HCT116 (cell line): ENCODE results near the gene RSPO4. TPM values are rescaled to one million over a fixed set of nuclear protein-coding genes. Genes with fewer than 3 reads are reported as not detected.
A peak's percentile ranks its signal among the peaks of the same experiment; 100 is the strongest.

ENCODE experiments used
- ATAC-seq: fragments of 200-7000 bp; cut with Tn5 transposase; 2 replicates; pipeline ENCODE4 v1.9.1; 2020; ENCODE audit warnings: mild to moderate bottlenecking, moderate library complexity
- BruUV-seq: library from RNA; stranded (reverse); fragments of 400-500 nt; replicated peaks from 2 replicates; lab custom pipeline; 2021; lab: Mats Ljungman, UMichigan
- CTCF ChIA-PET: fragments of 300-600 bp; sonication (Branson Sonifier 250); formaldehyde crosslinking; loops from one replicate; lab custom pipeline; 2021; ENCODE audit warnings: antibody characterized with exemption; lab: Charles Lee
- POLR2A ChIA-PET: fragments of 300-600, 350-600 bp; sonication (Branson Sonifier 250); formaldehyde crosslinking; loops from one replicate; lab custom pipeline; 2021; ENCODE audit warnings: antibody characterized with exemption; lab: Charles Lee
- RAD21 ChIA-PET, 2 experiments: fragments of 300-600 bp; sonication (Branson Sonifier 250); formaldehyde crosslinking; loops; one replicate each; lab custom pipeline; 2023; ENCODE audit warnings: low total read pairs in 2 of 2; ENCODE audit not compliant: uncharacterized antibody in 2 of 2, unreplicated experiment in 2 of 2, low non-redundant PET in 1 of 2; lab: Charles Lee
- DNase-seq: peaks from one replicate; pipeline ENCODE4 v3.0.0-alpha.2; 2010; ENCODE audit warnings: low read depth, low spot score
- H2AFZ ChIP-seq: fragments of 200-600 bp; shearing (Covaris generic), sonication (generic); 2 replicates; pipeline ENCODE4 v1.6.1; 2017; ENCODE audit warnings: low read depth, mixed run types, mixed read lengths, antibody characterized with exemption, low read length; ENCODE audit not compliant: poor library complexity, severe bottlenecking
- H3K27ac ChIP-seq: 2 replicates; pipeline ENCODE4 v1.5.1; 2012; ENCODE audit warnings: low read depth, low read length
- H3K27me3 ChIP-seq: fragments of 200-600 bp; sonication (generic); 2 replicates; pipeline ENCODE4 v1.6.1; 2016; ENCODE audit warnings: mixed run types, low read length, mixed read lengths; ENCODE audit not compliant: insufficient read depth
- H3K36me3 ChIP-seq, 2 experiments: fragments of 200-500 bp in 1 of 2; fragments of 200-600 bp in 1 of 2; sonication (Bioruptor generic) in 1 of 2; sonication (generic) in 1 of 2; 2 replicates each; pipeline versions ENCODE4 v1.5.1 to v1.6.1; 2014 to 2016; ENCODE audit warnings: low read length in 2 of 2, inconsistent platforms in 1 of 2, mixed read lengths in 1 of 2, mixed run types in 1 of 2; ENCODE audit not compliant: insufficient read depth in 2 of 2, control insufficient read depth in 1 of 2
- H3K4me1 ChIP-seq, 2 experiments: fragments of 200-600 bp in 1 of 2; sonication (generic) in 1 of 2; 2 replicates each; pipeline versions ENCODE4 v1.5.1 to v1.6.1; 2012 to 2017; ENCODE audit warnings: low read length in 2 of 2, inconsistent platforms in 1 of 2, mild to moderate bottlenecking in 1 of 2, mixed read lengths in 1 of 2, mixed run types in 1 of 2, moderate library complexity in 1 of 2; ENCODE audit not compliant: insufficient read depth in 2 of 2, control insufficient read depth in 1 of 2
- H3K4me2 ChIP-seq: fragments of 200-600 bp; sonication (generic); 2 replicates; pipeline ENCODE4 v1.6.1; 2017; ENCODE audit warnings: mixed run types, low read length, mixed read lengths
- H3K4me3 ChIP-seq, 2 experiments: fragments of 200-600 bp in 1 of 2; sonication (generic) in 1 of 2; replicated peaks in 1 of 2; 2 replicates each; pipeline ENCODE4 v1.5.1; 2011 to 2016; ENCODE audit warnings: low read length in 2 of 2, control low read depth in 1 of 2, low read depth in 1 of 2, mild to moderate bottlenecking in 1 of 2, mixed read lengths in 1 of 2, mixed run types in 1 of 2
- H3K79me2 ChIP-seq: fragments of 200-600 bp; sonication (generic); 2 replicates; pipeline ENCODE4 v1.6.1; 2017; ENCODE audit warnings: mild to moderate bottlenecking, mixed run types, low read length, moderate library complexity, mixed read lengths; ENCODE audit not compliant: insufficient read depth
- H3K9ac ChIP-seq: fragments of 200-600 bp; sonication (generic); 2 replicates; pipeline ENCODE4 v1.6.1; 2016; ENCODE audit warnings: low read length, mixed read lengths
- H3K9me2 ChIP-seq: fragments of 200-600 bp; sonication (generic), shearing (Covaris generic); 2 replicates; pipeline ENCODE4 v1.6.1; 2017; ENCODE audit warnings: mixed run types, mild to moderate bottlenecking, moderate library complexity; ENCODE audit not compliant: insufficient read depth
- H3K9me3 ChIP-seq, 2 experiments: fragments of 200-500 bp in 1 of 2; fragments of 200-600 bp in 1 of 2; sonication (Bioruptor generic) in 1 of 2; sonication (generic) in 1 of 2; 2 replicates each; pipeline ENCODE4 v1.6.1; 2014 to 2017; ENCODE audit warnings: low read length in 2 of 2, mixed read lengths in 2 of 2, inconsistent platforms in 1 of 2, low read depth in 1 of 2, mild to moderate bottlenecking in 1 of 2, mixed run types in 1 of 2, moderate library complexity in 1 of 2; ENCODE audit not compliant: control insufficient read depth in 1 of 2, insufficient read depth in 1 of 2
- H4K20me1 ChIP-seq: fragments of 200-600 bp; sonication (generic), shearing (Covaris generic); 2 replicates; pipeline ENCODE4 v1.6.1; 2017; ENCODE audit warnings: mixed run types, mild to moderate bottlenecking, moderate library complexity; ENCODE audit not compliant: insufficient read depth
- CBX3 ChIP-seq: IDR thresholded peaks from 2 replicates; pipeline ENCODE4 v1.6.1; 2012; ENCODE audit warnings: low read depth
- CEBPB ChIP-seq: IDR thresholded peaks from 2 replicates; pipeline ENCODE4 v1.6.1; 2012; ENCODE audit warnings: low read depth
- EGR1 ChIP-seq: IDR thresholded peaks from 2 replicates; pipeline ENCODE4 v1.6.1; 2012; ENCODE audit warnings: low read depth
- EZH2 ChIP-seq: fragments of 200-600 bp; sonication (generic); IDR thresholded peaks from 2 replicates; pipeline ENCODE4 v1.6.1; 2017; ENCODE audit warnings: antibody characterized with exemption, mixed run types
- FOSL1 ChIP-seq: IDR thresholded peaks from 2 replicates; pipeline ENCODE4 v1.6.1; 2012; ENCODE audit warnings: low read depth
- POLR2A ChIP-seq: IDR thresholded peaks from 2 replicates; pipeline ENCODE4 v1.7.0; 2011; ENCODE audit warnings: borderline replicate concordance; ENCODE audit not compliant: insufficient read depth, insufficient read length; ENCODE audit errors: extremely low read depth
- POLR2AphosphoS5 ChIP-seq: IDR thresholded peaks from 2 replicates; pipeline ENCODE4 v1.6.1; 2011; ENCODE audit warnings: mild to moderate bottlenecking, low read depth, low read length, moderate library complexity
- RAD21 ChIP-seq: IDR thresholded peaks from 2 replicates; pipeline ENCODE4 v1.6.1; 2012; ENCODE audit warnings: low read depth, mild to moderate bottlenecking
- SIN3A ChIP-seq: IDR thresholded peaks from 2 replicates; pipeline ENCODE4 v1.6.1; 2012; ENCODE audit warnings: low read depth
- SP1 ChIP-seq: IDR thresholded peaks from 2 replicates; pipeline ENCODE4 v1.6.1; 2012; ENCODE audit warnings: low read depth
- TCF7L2 ChIP-seq: IDR thresholded peaks from 2 replicates; pipeline ENCODE4 v1.7.0; 2011; ENCODE audit warnings: borderline replicate concordance, inconsistent platforms; ENCODE audit not compliant: insufficient read depth, insufficient read length; ENCODE audit errors: extremely low read depth
- YY1 ChIP-seq: IDR thresholded peaks from 2 replicates; pipeline ENCODE4 v1.6.1; 2011; ENCODE audit warnings: low read length, low read depth, moderate library complexity, mild to moderate bottlenecking; ENCODE audit not compliant: insufficient replicate concordance; ENCODE audit errors: extremely low read depth
- ZFX ChIP-seq: fragments of 450-650 bp; IDR thresholded peaks from 2 replicates; pipeline ENCODE4 v1.6.1; 2017
- intact Hi-C: fragments of 100-400 bp; cut with micrococcal nuclease; formaldehyde crosslinking; loops from 2 replicates; pipeline ENCODE4 v1.10.0; 2022
- total RNA-seq: library from RNA; stranded (reverse); gene quantifications from one replicate; pipeline ENCODE4 v1.2.1, GENCODE V29; 2021; ENCODE audit not compliant: unreplicated experiment
- TF ChIP-seq, protein P1 (sequence below): IDR thresholded peaks from 2 replicates; pipeline ENCODE4 v1.6.1; 2012
- TF ChIP-seq, protein P2 (sequence below), 3 experiments: fragments of 200-600 bp in 1 of 3; sonication (generic) in 1 of 3; IDR thresholded peaks in 2 of 3; conservative IDR thresholded peaks in 1 of 3; 2 replicates each; pipeline ENCODE4 v1.5.1; 2012 to 2017; ENCODE audit warnings: low read depth in 2 of 3, low read length in 2 of 3, antibody characterized with exemption in 1 of 3, borderline replicate concordance in 1 of 3, control low read depth in 1 of 3, mild to moderate bottlenecking in 1 of 3, mixed read lengths in 1 of 3, mixed run types in 1 of 3, moderate library complexity in 1 of 3; ENCODE audit not compliant: insufficient read depth in 1 of 3
- TF ChIP-seq, protein P3 (sequence below): IDR thresholded peaks from 2 replicates; pipeline ENCODE4 v1.6.1; 2012

Gene RSPO4
- total RNA-seq, 1 experiment from 2014 or later: 0.84 TPM

GRCh38 chr20:982754-983153 is 19.4 kb downstream of the RSPO4 start:
- no peak overlapping the region for H3K9ac ChIP-seq
- no peak overlapping the region for H3K27ac ChIP-seq
- H3K79me2 ChIP-seq: no peaks in the 10 kb centered on the region
- peak; percentile 62 for ATAC-seq
- ChIA-PET RAD21 (no interaction called here), POLR2A (no interaction called here), CTCF (no interaction called here)
- intact Hi-C loops: no loop called here
- H3K27me3 ChIP-seq: no peaks in the 10 kb centered on the region
- H3K9me2 ChIP-seq: no peaks in the 10 kb centered on the region
- no peak overlapping the region for H3K4me3 ChIP-seq
- BruUV-seq: no TSS peak
- H3K9me3 ChIP-seq: no peaks in the 10 kb centered on the region
- DNase-seq: no peak
- no peaks in the 10 kb centered on the region for H4K20me1 ChIP-seq
- H3K4me1 ChIP-seq: peaks cover 0 to 9% of the 10 kb centered on the region in 2 experiments; a peak in 3 of 4 replicates
- TF ChIP-seq, protein P1, sequence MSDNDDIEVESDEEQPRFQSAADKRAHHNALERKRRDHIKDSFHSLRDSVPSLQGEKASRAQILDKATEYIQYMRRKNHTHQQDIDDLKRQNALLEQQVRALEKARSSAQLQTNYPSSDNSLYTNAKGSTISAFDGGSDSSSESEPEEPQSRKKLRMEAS: no peak
- TF ChIP-seq ZFX: no peak
- TF ChIP-seq YY1: no peak
- TF ChIP-seq POLR2A: no peak
- TF ChIP-seq EZH2: no peak
- TF ChIP-seq, protein P2, sequence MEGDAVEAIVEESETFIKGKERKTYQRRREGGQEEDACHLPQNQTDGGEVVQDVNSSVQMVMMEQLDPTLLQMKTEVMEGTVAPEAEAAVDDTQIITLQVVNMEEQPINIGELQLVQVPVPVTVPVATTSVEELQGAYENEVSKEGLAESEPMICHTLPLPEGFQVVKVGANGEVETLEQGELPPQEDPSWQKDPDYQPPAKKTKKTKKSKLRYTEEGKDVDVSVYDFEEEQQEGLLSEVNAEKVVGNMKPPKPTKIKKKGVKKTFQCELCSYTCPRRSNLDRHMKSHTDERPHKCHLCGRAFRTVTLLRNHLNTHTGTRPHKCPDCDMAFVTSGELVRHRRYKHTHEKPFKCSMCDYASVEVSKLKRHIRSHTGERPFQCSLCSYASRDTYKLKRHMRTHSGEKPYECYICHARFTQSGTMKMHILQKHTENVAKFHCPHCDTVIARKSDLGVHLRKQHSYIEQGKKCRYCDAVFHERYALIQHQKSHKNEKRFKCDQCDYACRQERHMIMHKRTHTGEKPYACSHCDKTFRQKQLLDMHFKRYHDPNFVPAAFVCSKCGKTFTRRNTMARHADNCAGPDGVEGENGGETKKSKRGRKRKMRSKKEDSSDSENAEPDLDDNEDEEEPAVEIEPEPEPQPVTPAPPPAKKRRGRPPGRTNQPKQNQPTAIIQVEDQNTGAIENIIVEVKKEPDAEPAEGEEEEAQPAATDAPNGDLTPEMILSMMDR (IDR thresholded peaks at IDR 0.05 in 2 of 3, conservative IDR thresholded peaks at IDR 0.05 in 1 of 3; ENCODE audit: borderline replicate concordance in 1 of 3, insufficient read depth in 1 of 3, low read depth in 2 of 3, low read length in 2 of 3): no peak
- TF ChIP-seq CEBPB: no peak
- TF ChIP-seq POLR2AphosphoS5: no peak
- no peak for TF ChIP-seq FOSL1
- TF ChIP-seq RAD21: no peak
- no peak for TF ChIP-seq EGR1
- TF ChIP-seq, protein P3, sequence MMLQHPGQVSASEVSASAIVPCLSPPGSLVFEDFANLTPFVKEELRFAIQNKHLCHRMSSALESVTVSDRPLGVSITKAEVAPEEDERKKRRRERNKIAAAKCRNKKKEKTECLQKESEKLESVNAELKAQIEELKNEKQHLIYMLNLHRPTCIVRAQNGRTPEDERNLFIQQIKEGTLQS: no peak
- no peak for TF ChIP-seq TCF7L2
- no peak for TF ChIP-seq SP1
- TF ChIP-seq SIN3A: no peak
- TF ChIP-seq CBX3: no peak
- H3K4me2 ChIP-seq: no peak overlapping the region
- no peak overlapping the region for H2AFZ ChIP-seq
- no peaks in the 10 kb centered on the region for H3K36me3 ChIP-seq
